Measurements from ENCODE around the gene ARMC12. TPM values are rescaled to one million over a fixed set of nuclear protein-coding genes. Genes with fewer than 3 reads are reported as not detected.
"Not testable (repeated sequence)": the region's sequence is repeated elsewhere in the genome, so short reads cannot be mapped to it uniquely, and the experiment has no call there.

The ARMC12 gene
- total and polyA plus RNA-seq, 2 donors (not counting 3 experiments of a cell fraction or from before 2014, with no cell fraction given) = 0.91 to 1.9 TPM

- FAIRE-seq (peak; percentile 24), DNase-seq (ENCODE audit: low read depth, low spot score) (no peak)
- Histone ChIP-seq H3K4me1 (ENCODE audit: control insufficient read depth, extremely low read depth, insufficient read depth, low read length) (no peaks in the 10 kb centered on the region), H3K4me3 (replicated peaks in 1 of 3; ENCODE audit: insufficient read depth in 1 of 3, low read depth in 1 of 3, low read length in 3 of 3) (no peak overlapping the region), H3K27ac (ENCODE audit: insufficient read depth, low read depth, low read length) (no peak overlapping the region), H2AFZ (ENCODE audit: low read depth, low read length) (no peak overlapping the region), H3K36me3 (ENCODE audit: control insufficient read depth in 2 of 2, extremely low read depth in 1 of 2, insufficient read depth in 2 of 2, low read length in 2 of 2) (no peaks in the 10 kb centered on the region), H3K79me2 (ENCODE audit: control insufficient read depth, insufficient read depth, low read length) (no peaks in the 10 kb centered on the region), H3K27me3 (ENCODE audit: control insufficient read depth in 2 of 2, insufficient read depth in 2 of 2, low read length in 2 of 2) (no peaks in the 10 kb centered on the region), H4K20me1 (replicated peaks; ENCODE audit: control insufficient read depth, extremely low read depth, insufficient read depth, low read length) (no peaks in the 10 kb centered on the region), H3K4me2 (ENCODE audit: insufficient read depth, low read length) (no peak overlapping the region), H3K9ac (replicated peaks; ENCODE audit: extremely low read depth, insufficient read depth, low read length) (no peak overlapping the region), H3K9me1 (replicated peaks; ENCODE audit: control insufficient read depth, extremely low read depth, insufficient read depth, low read length) (no peaks in the 10 kb centered on the region), H3K9me3 (replicated peaks; ENCODE audit: control insufficient read depth, insufficient read depth, low read length) (no peaks in the 10 kb centered on the region)
- TF ChIP-seq POLR2A (IDR thresholded peaks at IDR 0.05; ENCODE audit: low read depth, low read length) (no peak), FOS (IDR thresholded peaks at IDR 0.05; ENCODE audit: borderline replicate concordance, insufficient read depth, low read length) (peak; percentile 68), JUN (IDR thresholded peaks at IDR 0.05; ENCODE audit: borderline replicate concordance, insufficient read depth, insufficient read length, low read depth) (peak; percentile 73)
- dilution Hi-C loops (cut with MboI; ENCODE audit: extremely low pct_ligation_motif_present, low sequenced_read_pairs) (no loop called here), intact Hi-C loops (cut with micrococcal nuclease) (no loop called here)
- POLR2A ChIA-PET = no interaction called here
- CTCF ChIA-PET = interaction anchor here (0.8 kb wide), 1 partner anchor 172 kb away, joined by 4 read pairs; no protein-coding TSS in a partner anchor
- BruUV-seq (replicated peaks) = no TSS peak
Measured at GRCh38 chr6:35694462-35694861, 42.4 kb upstream of the ARMC12 start.

DNA sequence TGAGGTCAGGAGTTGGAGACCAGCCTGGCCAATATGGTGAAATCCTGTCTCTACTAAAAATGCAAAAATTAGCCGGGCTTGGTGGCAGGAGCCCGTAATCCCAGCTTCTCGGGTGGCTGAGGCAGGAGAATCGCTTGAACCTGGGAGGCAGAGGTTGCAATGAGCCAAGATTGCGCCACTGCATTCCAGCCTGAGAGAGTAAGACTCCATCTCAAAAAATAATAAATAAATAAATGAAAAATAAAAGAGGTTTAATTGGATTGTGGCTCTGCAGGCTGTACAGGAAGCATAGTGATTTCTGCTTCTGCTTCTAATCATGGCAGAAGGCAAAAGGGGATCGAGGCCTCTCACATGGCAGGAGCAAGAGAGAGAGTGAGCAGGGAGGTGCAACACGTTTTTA, 38.4 kb upstream of the ARMC12 start:
- H4K20me1 ChIP-seq (replicated peaks; ENCODE audit: control insufficient read depth, extremely low read depth, insufficient read depth, low read length); FAIRE-seq; H3K36me3 ChIP-seq (ENCODE audit: control insufficient read depth in 2 of 2, extremely low read depth in 1 of 2, insufficient read depth in 2 of 2, low read length in 2 of 2); DNase-seq (ENCODE audit: low read depth, low spot score); H2AFZ ChIP-seq (ENCODE audit: low read depth, low read length); H3K79me2 ChIP-seq (ENCODE audit: control insufficient read depth, insufficient read depth, low read length); H3K9me1 ChIP-seq (replicated peaks; ENCODE audit: control insufficient read depth, extremely low read depth, insufficient read depth, low read length); H3K27me3 ChIP-seq (ENCODE audit: control insufficient read depth in 2 of 2, insufficient read depth in 2 of 2, low read length in 2 of 2); H3K4me2 ChIP-seq (ENCODE audit: insufficient read depth, low read length); POLR2A ChIA-PET; intact Hi-C loops (cut with micrococcal nuclease); dilution Hi-C loops (cut with MboI; ENCODE audit: extremely low pct_ligation_motif_present, low sequenced_read_pairs); CTCF ChIA-PET; H3K4me3 ChIP-seq (replicated peaks in 1 of 3; ENCODE audit: insufficient read depth in 1 of 3, low read depth in 1 of 3, low read length in 3 of 3); BruUV-seq (replicated peaks); H3K27ac ChIP-seq (ENCODE audit: insufficient read depth, low read depth, low read length); H3K9me3 ChIP-seq (replicated peaks; ENCODE audit: control insufficient read depth, insufficient read depth, low read length); H3K4me1 ChIP-seq (ENCODE audit: control insufficient read depth, extremely low read depth, insufficient read depth, low read length); H3K9ac ChIP-seq (replicated peaks; ENCODE audit: extremely low read depth, insufficient read depth, low read length): not testable (repeated sequence)

Measured in endothelial cell of umbilical vein (primary cell).